ENCODE measurements around the gene MIAT. TPM values are rescaled to one million over a fixed set of nuclear protein-coding genes. Genes with fewer than 3 reads are reported as not detected.
"Not testable (repeated sequence)": the region's sequence is repeated elsewhere in the genome, so short reads cannot be mapped to it uniquely, and the experiment has no call there.

MIAT gene
- total RNA-seq, 1 donor from 2014 or later = 2.5 TPM

GRCh38 chr22:26692215-26692614 lies 34.8 kb downstream of the MIAT start:
- no peak for DNase-seq (ENCODE audit: low spot score)

- DNase-seq (ENCODE audit: low spot score) = peak; percentile 26
These were observed 39.8 kb downstream of the MIAT start for GRCh38 chr22:26697151-26697550.

- DNase-seq (ENCODE audit: low spot score) = no peak
These were observed 43.1 kb downstream of the MIAT start for GRCh38 chr22:26700462-26700861.

GRCh38 chr22:26700886-26701285 lies 43.5 kb downstream of the MIAT start:
- DNase-seq (ENCODE audit: low spot score) = peak; percentile 57

- no peak for DNase-seq (ENCODE audit: low spot score)
These were observed 43.9 kb downstream of the MIAT start for GRCh38 chr22:26701323-26701722.

GRCh38 chr22:26702906-26703830 lies 45.8 kb downstream of the MIAT start:
- DNase-seq (ENCODE audit: low spot score) = no peak

GRCh38 chr22:26705379-26705778 lies 48.0 kb downstream of the MIAT start:
- DNase-seq (ENCODE audit: low spot score) = not testable (repeated sequence)

GRCh38 chr22:26707090-26707489 lies 49.7 kb downstream of the MIAT start:
- DNase-seq (ENCODE audit: low spot score) = no peak

- no peak for DNase-seq (ENCODE audit: low spot score)
These were observed 50.2 kb downstream of the MIAT start for GRCh38 chr22:26707581-26707980.

- no peak for DNase-seq (ENCODE audit: low spot score)
These were observed 51.0 kb downstream of the MIAT start for GRCh38 chr22:26708256-26709009.

GRCh38 chr22:26709617-26710390 lies 52.4 kb downstream of the MIAT start:
- peak; percentile 6 for DNase-seq (ENCODE audit: low spot score)

GRCh38 chr22:26711205-26711963 lies 54.0 kb downstream of the MIAT start:
- peak; percentile 39 for DNase-seq (ENCODE audit: low spot score)

- DNase-seq (ENCODE audit: low spot score) = peak; percentile 11
These were observed 54.8 kb downstream of the MIAT start for GRCh38 chr22:26712158-26712557.

GRCh38 chr22:26713823-26714449 lies 56.5 kb downstream of the MIAT start:
- no peak for DNase-seq (ENCODE audit: low spot score)

GRCh38 chr22:26714971-26715370 lies 57.6 kb downstream of the MIAT start:
- no peak for DNase-seq (ENCODE audit: low spot score)

- DNase-seq (ENCODE audit: low spot score) = no peak
These were observed 58.1 kb downstream of the MIAT start for GRCh38 chr22:26715392-26715936.

GRCh38 chr22:26718488-26718887 lies 61.1 kb downstream of the MIAT start:
- no peak for DNase-seq (ENCODE audit: low spot score)

GRCh38 chr22:26718905-26719304 lies 61.5 kb downstream of the MIAT start:
- no peak for DNase-seq (ENCODE audit: low spot score)

- DNase-seq (ENCODE audit: low spot score) = no peak
These were observed 64.8 kb downstream of the MIAT start for GRCh38 chr22:26722159-26722558.

GRCh38 chr22:26724414-26724813 lies 67.0 kb downstream of the MIAT start:
- peak; percentile 26 for DNase-seq (ENCODE audit: low spot score)
